ENCODE measurements around the gene ISYNA1. TPM values are rescaled to one million over a fixed set of nuclear protein-coding genes. Genes with fewer than 3 reads are reported as not detected.

ISYNA1 gene
- total RNA-seq, 4 donors from 2014 or later: 15.8 to 38.9 (median 26.2) TPM

DNA sequence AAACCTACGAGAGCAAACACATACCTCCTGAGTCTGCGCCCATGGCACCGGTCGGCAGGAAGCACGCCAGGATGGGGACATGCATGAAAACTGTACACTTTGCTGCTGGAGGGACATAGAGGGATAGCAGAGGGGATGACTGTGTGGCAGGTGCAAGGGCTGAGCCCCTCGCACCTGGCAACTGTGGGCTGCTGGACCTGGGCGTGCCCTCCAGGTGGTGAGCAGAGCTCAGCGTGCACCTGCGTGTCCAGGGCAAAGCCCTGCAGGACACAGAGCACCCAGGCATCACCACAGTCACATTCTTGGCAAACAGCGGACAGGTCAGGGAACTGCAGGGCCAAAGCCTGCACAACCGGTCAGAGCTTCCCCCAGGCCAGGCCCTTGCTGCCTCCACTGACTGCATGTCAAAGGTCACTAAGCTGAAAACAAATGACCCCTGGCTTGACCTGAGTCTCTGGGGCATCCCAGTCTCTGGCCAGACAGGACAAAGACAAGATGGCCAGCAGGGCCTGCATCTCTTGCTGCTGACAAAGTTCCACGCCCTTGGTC, 9.0 kb upstream of the ISYNA1 start:
- Histone ChIP-seq H3K4me1 (peaks cover 11 to 29% (median 21%) of the 10 kb centered on the region in 4 donors), H3K9me3 (no peaks in the 10 kb centered on the region), H3K36me3 (peaks cover 51 to 90% (median 90%) of the 10 kb centered on the region in 4 donors), H3K27ac (replicated peaks in 1 of 4) (no peak overlapping the region), H3K27me3 (no peaks in the 10 kb centered on the region), H3K4me3 (no peak overlapping the region)
- TF ChIP-seq POLR2A (IDR thresholded peaks at IDR 0.05; ENCODE audit: low read depth) (no peak), EP300 (IDR thresholded peaks at IDR 0.05) (no peak), POLR2AphosphoS5 (IDR thresholded peaks at IDR 0.05) (no peak)
- TF ChIP-seq, protein P1, sequence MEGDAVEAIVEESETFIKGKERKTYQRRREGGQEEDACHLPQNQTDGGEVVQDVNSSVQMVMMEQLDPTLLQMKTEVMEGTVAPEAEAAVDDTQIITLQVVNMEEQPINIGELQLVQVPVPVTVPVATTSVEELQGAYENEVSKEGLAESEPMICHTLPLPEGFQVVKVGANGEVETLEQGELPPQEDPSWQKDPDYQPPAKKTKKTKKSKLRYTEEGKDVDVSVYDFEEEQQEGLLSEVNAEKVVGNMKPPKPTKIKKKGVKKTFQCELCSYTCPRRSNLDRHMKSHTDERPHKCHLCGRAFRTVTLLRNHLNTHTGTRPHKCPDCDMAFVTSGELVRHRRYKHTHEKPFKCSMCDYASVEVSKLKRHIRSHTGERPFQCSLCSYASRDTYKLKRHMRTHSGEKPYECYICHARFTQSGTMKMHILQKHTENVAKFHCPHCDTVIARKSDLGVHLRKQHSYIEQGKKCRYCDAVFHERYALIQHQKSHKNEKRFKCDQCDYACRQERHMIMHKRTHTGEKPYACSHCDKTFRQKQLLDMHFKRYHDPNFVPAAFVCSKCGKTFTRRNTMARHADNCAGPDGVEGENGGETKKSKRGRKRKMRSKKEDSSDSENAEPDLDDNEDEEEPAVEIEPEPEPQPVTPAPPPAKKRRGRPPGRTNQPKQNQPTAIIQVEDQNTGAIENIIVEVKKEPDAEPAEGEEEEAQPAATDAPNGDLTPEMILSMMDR (IDR thresholded peaks at IDR 0.05): no peak
- 92% methylated on average over 9 of the region's 12 CpGs for WGBS
- intact Hi-C loops (cut with DNase I): no loop called here
- no peak for DNase-seq (ENCODE audit: extremely low spot score)

DNA sequence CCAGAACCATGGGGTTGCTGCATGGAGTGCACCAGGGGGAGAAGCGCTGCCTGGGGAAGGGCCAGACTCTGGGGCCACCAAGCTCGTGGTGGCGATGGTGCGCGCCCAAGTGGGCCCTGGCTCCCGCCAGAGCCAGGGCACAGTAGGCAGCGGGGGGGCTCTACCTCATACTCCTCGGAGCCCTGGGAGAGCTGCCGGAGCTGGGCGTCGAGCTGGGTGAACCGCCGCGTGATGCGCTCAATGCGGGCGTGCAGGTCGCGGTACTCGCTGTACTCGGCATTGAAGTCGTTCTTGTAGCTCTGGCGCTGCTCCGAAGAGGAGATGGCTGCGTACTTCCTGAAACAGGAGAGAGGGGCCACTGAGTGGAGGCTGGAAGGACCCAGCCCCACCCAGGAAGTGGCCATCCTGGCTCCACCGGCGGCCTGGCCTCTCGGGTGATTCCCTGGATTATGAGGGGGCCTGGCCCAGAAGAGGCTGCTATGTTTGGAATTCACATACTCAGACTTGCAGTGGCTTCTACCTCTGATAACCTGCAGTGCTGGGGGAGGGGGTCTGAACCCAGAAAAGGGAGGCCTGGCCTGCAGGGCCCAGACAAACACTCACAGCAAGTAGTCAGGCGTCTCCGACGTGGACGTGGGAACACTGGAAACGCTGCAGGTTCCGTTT, 8.3 kb upstream of the ISYNA1 start:
- no peak for DNase-seq (ENCODE audit: extremely low spot score)
- WGBS: 88% methylated on average over 29 of the region's 34 CpGs
- intact Hi-C loops (cut with DNase I): no loop called here
- Histone ChIP-seq H3K4me1 (peaks cover 8 to 23% (median 16%) of the 10 kb centered on the region in 4 donors), H3K36me3 (peaks cover 51 to 84% (median 84%) of the 10 kb centered on the region in 4 donors), H3K27ac (replicated peaks in 1 of 4) (no peak overlapping the region), H3K27me3 (no peaks in the 10 kb centered on the region), H3K9me3 (no peaks in the 10 kb centered on the region), H3K4me3 (no peak overlapping the region)
- TF ChIP-seq POLR2AphosphoS5 (IDR thresholded peaks at IDR 0.05) (no peak), POLR2A (IDR thresholded peaks at IDR 0.05; ENCODE audit: low read depth) (no peak), EP300 (IDR thresholded peaks at IDR 0.05) (no peak)
- TF ChIP-seq, protein P1 (IDR thresholded peaks at IDR 0.05): no peak

DNA sequence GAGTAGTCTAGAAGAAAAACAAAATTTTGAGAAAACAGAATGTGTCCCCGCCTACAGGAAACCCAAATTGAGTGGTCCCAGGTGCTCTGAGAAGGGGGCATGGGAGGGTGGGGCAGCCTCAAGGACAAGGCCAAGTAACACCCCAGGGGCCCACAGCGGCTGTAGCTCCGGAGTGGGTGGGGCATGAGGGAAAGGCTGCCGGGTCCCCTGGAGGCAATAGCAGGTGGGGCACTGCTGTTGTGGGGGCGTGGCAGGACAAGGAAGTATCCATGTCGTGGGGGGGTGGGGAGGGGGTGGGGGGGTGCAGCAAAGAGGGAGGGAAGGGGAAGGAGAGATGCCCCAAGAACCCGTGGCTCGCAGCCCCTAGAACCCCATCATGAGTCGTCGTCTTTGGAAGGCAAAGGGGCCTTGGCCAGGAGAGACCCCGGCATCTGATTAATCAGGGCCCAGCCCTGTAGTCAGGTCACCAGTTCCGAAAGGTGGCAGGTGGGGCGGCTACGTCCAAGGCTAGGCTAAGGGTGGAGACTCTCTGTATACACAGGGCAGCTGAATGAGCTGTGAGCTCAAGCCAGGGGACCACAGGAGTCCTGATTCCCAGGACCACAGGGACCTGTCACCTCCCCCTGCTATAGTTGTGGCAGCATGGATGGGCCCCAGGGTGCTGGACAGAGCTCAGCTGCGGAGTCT, 7.5 kb upstream of the ISYNA1 start:
- no peak for TF ChIP-seq POLR2A (IDR thresholded peaks at IDR 0.05; ENCODE audit: low read depth)
- no peak for TF ChIP-seq POLR2AphosphoS5 (IDR thresholded peaks at IDR 0.05)
- TF ChIP-seq EP300 (IDR thresholded peaks at IDR 0.05): no peak
- TF ChIP-seq, protein P1 (IDR thresholded peaks at IDR 0.05): no peak
- WGBS: 73% methylated on average over 15 of the region's 15 CpGs

DNA sequence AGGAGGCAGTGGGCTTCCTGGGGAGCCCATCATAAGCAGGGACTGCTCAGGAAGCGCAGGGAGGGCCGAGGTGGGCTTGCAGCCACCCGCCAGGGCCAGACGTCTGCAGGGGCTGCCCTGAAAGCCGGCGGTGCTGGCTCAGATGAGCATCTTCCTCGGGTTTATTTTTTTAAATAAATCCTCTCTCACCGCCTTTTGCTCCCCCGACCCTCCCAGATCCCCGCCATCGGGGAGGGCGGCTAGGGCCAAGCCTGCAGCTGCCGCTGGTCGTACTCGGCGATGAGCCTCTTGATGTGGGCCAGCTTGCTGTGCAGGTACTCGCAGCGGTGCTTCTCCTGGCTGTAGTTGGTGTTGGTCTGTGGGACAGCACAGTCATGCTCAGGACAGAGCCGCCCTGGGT, 6.6 kb upstream of the ISYNA1 start:
- intact Hi-C loops (cut with DNase I): no loop called here
- H3K4me1 ChIP-seq: peaks cover 0 to 19% (median 9%) of the 10 kb centered on the region in 4 donors
- no peak for DNase-seq (ENCODE audit: extremely low spot score)
- H3K4me3 ChIP-seq: no peak overlapping the region
- peaks cover 39 to 67% (median 66%) of the 10 kb centered on the region in 4 donors for H3K36me3 ChIP-seq
- H3K27ac ChIP-seq (replicated peaks in 1 of 4): no peak overlapping the region
- WGBS: 87% methylated on average over 4 of the region's 19 CpGs
- TF ChIP-seq, protein P1 (IDR thresholded peaks at IDR 0.05): no peak
- no peak for TF ChIP-seq POLR2AphosphoS5 (IDR thresholded peaks at IDR 0.05)
- TF ChIP-seq EP300 (IDR thresholded peaks at IDR 0.05): no peak
- no peak for TF ChIP-seq POLR2A (IDR thresholded peaks at IDR 0.05; ENCODE audit: low read depth)
- H3K27me3 ChIP-seq: no peaks in the 10 kb centered on the region
- no peaks in the 10 kb centered on the region for H3K9me3 ChIP-seq

More for the DNA sequence above, 7.5 kb upstream of the ISYNA1 start:
- H3K9me3 ChIP-seq: no peaks in the 10 kb centered on the region
- H3K4me1 ChIP-seq: peaks cover 0 to 14% (median 7%) of the 10 kb centered on the region in 4 donors
- no peak for DNase-seq (ENCODE audit: extremely low spot score)
- H3K27ac ChIP-seq (replicated peaks in 1 of 4): no peak overlapping the region
- no peak overlapping the region for H3K4me3 ChIP-seq
- intact Hi-C loops (cut with DNase I): no loop called here
- peaks cover 47 to 76% (median 75%) of the 10 kb centered on the region in 4 donors for H3K36me3 ChIP-seq
- no peaks in the 10 kb centered on the region for H3K27me3 ChIP-seq

Data from esophagus muscularis mucosa (tissue), 4 donors.